ENCODE measurements around the gene TAF11L4.
"Not testable (repeated sequence)": the region's sequence is repeated elsewhere in the genome, so short reads cannot be mapped to it uniquely, and the experiment has no call there.

Gene TAF11L4

GRCh38 chr5:17521501-17521900 lies at the start of gene TAF11L4:
TSS of gene TAF11L4 (plus strand) at chr5:17521801.
- not testable (repeated sequence) for DNase-seq (ENCODE audit: low read depth in 2 of 3, low spot score in 2 of 3)

DNA sequence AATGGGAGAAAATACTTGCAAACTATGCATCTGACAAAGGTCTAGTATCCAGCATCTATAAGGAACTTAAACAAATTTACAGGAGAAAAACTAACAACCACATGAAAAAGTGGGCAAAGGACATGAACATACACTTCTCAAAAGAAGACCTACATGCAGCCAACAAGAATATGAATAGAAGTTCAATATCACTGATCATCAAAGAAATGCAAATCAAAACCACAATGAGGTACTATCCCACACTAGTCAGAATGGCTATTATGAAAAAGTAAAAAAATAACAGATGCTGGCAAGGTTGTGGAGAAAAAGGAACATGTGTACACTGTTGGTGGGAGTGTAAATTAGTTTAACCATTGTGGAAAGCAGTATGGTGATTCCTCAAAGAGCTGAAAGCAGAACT lies 46.5 kb upstream of the TAF11L4 start:
- DNase-seq (ENCODE audit: low read depth in 2 of 3, low spot score in 2 of 3): not testable (repeated sequence)

DNA sequence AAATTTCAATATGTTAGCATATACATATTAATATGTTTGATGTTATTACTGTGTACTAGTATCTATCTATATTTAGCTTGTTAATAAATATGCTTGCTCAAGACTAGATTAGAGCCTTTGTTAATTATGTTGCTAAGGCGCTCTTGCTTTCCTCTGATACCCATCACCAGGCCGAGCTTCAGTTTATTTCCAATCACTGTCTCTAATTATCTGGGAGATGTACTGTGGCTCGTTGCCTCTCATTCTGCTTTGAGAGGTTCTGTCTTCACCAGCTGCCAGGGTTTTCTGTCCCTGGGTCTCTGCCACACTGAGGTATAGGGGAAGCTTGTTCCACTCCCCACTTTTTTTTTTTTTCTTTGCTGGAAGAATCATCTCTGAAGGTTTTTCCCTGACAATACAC lies 44.6 kb upstream of the TAF11L4 start:
- no peak for DNase-seq (ENCODE audit: low read depth in 2 of 3, low spot score in 2 of 3)

DNA sequence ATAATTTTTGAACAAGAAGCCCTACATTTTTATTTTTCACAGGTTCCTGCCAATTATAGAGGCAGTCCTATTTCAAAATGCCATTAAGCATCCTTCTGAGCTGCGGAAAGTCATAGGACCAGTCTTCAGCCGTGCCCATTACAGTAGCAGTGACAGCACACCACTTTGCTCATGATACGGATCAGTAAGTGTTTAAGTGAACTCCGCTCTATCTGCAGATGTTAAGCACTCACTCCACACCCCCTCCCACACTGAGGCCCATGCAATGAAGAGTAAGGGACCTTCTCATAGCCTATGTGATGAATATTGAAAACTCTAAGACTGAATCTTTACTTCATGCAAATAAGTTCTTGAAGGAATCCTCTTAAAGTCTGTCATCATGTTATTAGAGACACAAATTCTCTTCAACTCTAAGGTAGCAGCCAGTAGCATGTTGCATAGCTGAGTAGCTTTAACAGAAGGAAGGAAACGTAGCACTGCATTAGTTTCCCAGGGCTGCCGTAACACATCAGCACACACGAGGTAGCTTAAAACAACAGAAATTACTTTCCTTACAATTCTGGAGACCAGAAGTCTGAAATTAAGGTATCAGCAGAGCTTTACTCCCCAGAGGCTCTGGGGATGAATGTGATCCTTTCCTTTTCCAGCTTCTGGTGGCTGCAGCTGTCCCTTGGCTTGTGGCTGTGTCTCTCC lies 43.9 kb upstream of the TAF11L4 start:
- DNase-seq (ENCODE audit: low read depth in 2 of 3, low spot score in 2 of 3): no peak

- no peak for DNase-seq (ENCODE audit: low read depth in 2 of 3, low spot score in 2 of 3)
Observed at GRCh38 chr5:17481378-17481777, 40.2 kb upstream of the TAF11L4 start.

GRCh38 chr5:17482790-17483189 lies 38.8 kb upstream of the TAF11L4 start:
- DNase-seq (ENCODE audit: low read depth in 2 of 3, low spot score in 2 of 3): no peak

DNA sequence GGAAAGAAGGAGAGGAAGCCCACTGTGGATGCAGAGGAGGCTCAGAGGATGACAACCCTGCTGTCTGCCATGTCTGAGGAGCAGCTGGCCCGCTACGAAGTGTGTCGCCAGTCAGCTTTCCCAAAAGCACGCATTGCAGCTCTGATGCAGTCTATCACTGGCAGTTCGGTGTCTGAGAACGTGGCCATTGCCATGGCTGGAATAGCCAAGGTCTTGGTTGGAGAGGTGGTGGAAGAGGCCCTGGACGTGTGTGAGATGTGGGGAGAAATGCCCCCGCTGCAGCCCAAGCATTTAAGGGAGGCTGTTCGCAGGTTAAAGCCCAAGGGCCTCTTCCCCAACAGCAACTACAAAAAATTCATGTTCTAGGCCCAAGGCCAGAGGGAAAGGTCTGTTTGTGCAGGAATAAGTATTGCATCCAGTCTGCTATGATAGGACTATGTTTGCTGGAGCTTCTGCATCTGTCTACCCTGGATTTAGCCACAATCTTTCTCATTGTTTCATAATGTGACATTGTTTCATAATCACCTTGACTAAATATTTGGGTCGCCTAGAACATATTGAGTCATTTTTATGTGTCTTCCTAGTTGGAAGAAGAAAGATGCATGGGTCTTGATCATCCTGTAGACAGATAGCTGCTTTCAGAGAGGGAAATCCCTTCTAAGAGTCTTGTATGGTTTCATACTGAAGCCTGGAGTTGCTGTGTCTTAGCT lies 35.0 kb upstream of the TAF11L4 start:
- not testable (repeated sequence) for DNase-seq (ENCODE audit: low read depth in 2 of 3, low spot score in 2 of 3)

DNA sequence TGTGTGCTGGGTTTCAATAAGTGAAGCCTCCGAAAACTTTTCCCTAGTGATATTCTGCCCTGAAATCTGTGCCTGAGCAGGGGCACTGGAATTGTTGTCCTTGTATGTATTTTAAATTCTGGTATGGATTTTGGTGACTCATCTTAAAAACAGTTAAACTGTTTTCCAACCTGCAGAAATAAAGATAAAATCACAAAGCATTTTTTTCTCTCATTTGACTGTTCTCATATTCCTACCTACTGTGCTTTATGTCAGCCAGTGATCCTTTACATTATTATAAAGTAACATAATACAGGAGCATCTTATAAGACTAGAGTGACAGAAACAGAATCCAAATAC lies 34.5 kb upstream of the TAF11L4 start:
- DNase-seq (ENCODE audit: low read depth in 2 of 3, low spot score in 2 of 3): no peak

- not testable (repeated sequence) for DNase-seq (ENCODE audit: low read depth in 2 of 3, low spot score in 2 of 3)
Observed at GRCh38 chr5:17491257-17491656, 30.3 kb upstream of the TAF11L4 start.

GRCh38 chr5:17492770-17493169 lies 28.8 kb upstream of the TAF11L4 start:
- no peak for DNase-seq (ENCODE audit: low read depth in 2 of 3, low spot score in 2 of 3)

- DNase-seq (ENCODE audit: low read depth in 2 of 3, low spot score in 2 of 3): no peak
Observed at GRCh38 chr5:17497446-17497845, 24.2 kb upstream of the TAF11L4 start.

DNA sequence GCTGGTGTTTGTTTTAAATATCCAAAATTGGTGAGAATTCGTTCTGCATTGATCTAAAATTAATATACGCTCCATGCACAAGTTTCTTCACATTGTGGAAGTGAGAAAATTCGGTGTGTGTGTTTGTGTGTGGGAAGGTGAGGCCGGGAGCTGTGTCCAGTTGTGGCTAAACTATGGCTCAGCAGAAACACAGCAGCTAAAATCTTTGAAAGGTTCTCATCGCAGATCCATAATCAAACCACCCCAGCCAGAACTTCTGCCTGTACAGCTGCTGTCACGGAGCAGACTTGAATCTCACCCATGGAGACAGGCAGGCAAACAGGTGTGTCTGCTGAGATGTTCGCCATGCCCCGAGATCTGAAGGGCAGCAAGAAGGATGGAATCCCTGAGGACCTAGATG lies 23.7 kb upstream of the TAF11L4 start, which contains the start of gene TAF11L2:
TAF11L2 (plus strand) TSS at position 301 of the 400 bp plus-strand sequence.
- not testable (repeated sequence) for DNase-seq (ENCODE audit: low read depth in 2 of 3, low spot score in 2 of 3)

DNA sequence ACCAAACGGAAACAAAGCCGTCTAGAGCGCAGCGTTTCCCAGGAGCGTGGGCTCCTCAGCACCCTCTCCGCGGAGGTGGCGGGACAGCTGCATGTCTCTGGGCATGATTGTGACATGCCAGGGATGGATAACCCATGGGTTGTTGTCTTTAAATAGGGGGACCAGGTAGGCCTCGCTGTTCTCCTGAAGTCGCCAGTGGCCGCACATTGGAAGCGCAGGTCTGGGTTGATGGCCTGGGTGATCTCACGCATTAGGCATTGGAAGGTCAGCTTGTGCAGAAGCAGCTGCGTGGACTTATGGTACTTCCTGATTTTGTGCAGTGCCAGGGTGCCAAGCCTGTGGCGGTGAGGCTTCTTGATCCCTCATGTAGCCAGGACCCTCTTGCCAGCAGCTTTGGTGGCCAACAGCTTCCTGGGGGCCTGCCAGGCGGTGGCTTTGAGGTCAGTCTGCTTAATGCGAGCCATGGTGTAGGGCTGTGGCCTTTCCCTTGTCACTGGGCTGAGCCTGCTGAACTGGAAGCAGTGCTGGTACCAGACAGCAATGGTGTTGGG lies 9.8 kb upstream of the TAF11L4 start:
- DNase-seq (ENCODE audit: low read depth in 2 of 3, low spot score in 2 of 3): no peak

DNA sequence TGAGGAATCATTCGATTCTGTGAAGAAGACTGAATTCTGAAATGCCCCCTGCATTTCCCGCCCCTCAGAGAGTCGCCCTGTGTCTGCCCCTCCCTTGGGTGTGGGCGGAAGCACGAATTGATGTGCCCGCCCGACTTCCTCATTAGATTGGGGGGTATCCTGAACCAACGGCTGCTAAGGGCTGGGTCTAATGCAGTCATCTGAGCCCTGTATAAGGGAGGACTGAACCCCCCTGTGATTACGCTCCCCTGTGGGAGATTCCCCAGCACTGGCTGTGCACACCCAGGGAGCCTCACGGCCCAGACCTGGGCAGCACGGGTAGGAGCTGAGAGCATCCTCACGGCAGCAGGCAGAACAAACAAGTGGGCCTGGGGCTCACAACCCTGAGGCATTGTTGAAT lies 4.1 kb upstream of the TAF11L4 start:
- DNase-seq (ENCODE audit: low read depth in 2 of 3, low spot score in 2 of 3): not testable (repeated sequence)

- DNase-seq (ENCODE audit: low read depth in 2 of 3, low spot score in 2 of 3): not testable (repeated sequence)
Observed at GRCh38 chr5:17518067-17518466, 3.5 kb upstream of the TAF11L4 start, which contains the start of gene TAF11L3. TSS of gene TAF11L3 (plus strand) at chr5:17518367.

GRCh38 chr5:17519508-17519907 lies 2.1 kb upstream of the TAF11L4 start:
- not testable (repeated sequence) for DNase-seq (ENCODE audit: low read depth in 2 of 3, low spot score in 2 of 3)

- not testable (repeated sequence) for DNase-seq (ENCODE audit: low read depth in 2 of 3, low spot score in 2 of 3)
Observed at GRCh38 chr5:17524935-17525334, 3.3 kb downstream of the TAF11L4 start, which contains the start of gene TAF11L5. TSS of gene TAF11L5 (plus strand) at chr5:17525235.

- DNase-seq (ENCODE audit: low read depth in 2 of 3, low spot score in 2 of 3): peak in 1 of 3 experiments; percentile 6
Observed at GRCh38 chr5:17526504-17526903, 4.9 kb downstream of the TAF11L4 start.

DNA sequence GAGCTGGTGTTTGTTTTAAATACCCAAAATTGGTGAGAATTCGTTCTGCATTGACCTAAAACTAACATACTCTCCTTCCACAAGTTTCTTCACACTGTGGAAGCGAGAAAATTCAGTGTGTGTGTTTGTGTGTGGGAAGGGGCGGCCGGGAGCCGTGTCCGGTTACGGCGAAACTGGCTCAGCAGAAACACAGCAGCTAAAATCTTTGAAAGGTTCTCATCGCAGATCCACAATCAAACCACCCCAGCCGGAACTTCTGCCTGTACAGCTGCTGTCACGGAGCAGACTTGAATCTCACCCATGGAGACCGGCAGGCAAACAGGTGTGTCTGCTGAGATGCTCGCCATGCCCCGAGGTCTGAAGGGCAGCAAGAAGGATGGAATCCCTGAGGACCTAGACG lies 6.8 kb downstream of the TAF11L4 start, which contains the start of gene TAF11L6:
TAF11L6 (plus strand) TSS at position 301 of the 400 bp plus-strand sequence.
- not testable (repeated sequence) for DNase-seq (ENCODE audit: low read depth in 2 of 3, low spot score in 2 of 3)

Measured in activated CD8-positive, alpha-beta memory T cell treated with anti-CD3 and anti-CD28 coated beads for 48 hours (primary cell).